Renal cortical epithelial cell (primary cell): ENCODE results near the gene TIFAB. TPM values are rescaled to one million over a fixed set of nuclear protein-coding genes. Genes with fewer than 3 reads are reported as not detected.

ENCODE experiments used
- DNase-seq: peaks from one replicate; pipeline ENCODE4 v3.0.0-alpha.2; 2011; ENCODE audit warnings: low read depth
- total RNA-seq: library from RNA; depleted of rRNA; stranded (reverse); fragments of >200 nt; gene quantifications from 2 replicates; pipeline ENCODE4 v1.2.3, GENCODE V29; 2014

Gene TIFAB
- total RNA-seq, 1 donor from 2014 or later = not detected

DNA sequence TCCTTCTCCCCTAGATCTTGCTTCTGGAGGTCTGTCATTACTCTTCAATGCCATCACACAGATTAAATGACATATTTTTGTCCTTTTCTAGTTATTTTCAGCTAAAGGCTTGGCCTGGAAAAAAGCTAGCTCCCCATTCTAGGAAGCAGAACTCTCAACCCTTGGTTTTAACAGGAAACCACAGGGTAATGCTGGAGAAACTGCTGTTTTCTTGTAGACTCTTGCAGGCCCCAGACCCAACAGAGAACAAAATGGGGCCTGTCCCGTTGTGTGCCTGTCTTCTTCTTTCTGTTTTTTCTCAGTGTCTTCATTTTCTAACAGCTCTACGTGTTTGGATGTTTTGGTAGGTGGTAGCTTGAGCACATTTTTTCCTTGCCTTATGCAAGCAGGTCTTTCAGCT is 26.5 kb downstream of the TIFAB start:
- no peak for DNase-seq

DNA sequence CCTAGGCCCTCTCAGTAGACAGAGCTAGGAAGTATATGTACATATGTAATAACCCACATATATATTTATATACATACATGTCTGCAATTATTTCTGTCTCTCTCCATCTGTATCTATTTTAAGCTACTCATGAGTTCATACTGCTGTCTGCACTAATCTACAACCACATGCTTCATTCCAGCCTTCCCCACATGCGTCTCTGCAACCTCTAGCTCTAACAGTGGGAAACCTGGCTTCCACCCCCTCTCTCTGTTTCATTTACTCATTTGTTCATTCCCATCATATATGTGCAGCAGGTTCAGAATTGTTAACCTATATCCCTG is 28.3 kb downstream of the TIFAB start:
- no peak for DNase-seq

DNA sequence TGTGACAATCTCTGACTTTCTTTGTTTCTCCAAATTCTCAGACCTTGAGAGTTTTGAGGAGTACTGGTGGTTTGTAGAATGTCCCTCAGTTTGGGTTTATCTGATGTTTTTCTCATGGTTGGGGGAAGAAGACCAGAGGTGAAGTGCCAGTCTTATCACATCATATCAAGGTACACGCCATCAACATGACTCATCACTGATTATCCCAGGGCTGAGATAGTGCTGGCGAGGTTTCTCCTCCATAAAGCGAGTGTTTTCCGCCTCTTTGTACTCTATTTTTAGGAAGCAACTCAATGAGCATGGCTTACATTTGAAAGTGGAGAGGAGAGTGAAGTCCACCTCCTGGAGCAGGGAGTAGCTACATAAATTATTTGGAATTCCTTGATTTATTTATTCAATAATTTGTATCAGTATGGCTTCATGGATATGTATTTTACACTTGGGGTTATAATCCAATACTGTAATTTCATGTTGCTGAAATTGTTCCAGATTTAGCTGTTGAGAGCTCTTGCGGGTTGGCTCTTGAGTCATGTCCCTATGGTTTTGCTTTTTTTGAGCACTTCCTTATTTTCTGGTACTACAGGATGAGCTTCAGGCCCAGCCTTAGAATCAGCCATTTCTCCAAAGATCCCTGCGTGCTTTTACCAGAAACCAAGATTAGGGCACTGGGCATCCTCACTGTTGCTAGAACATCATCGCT is 28.9 kb downstream of the TIFAB start:
- DNase-seq = no peak

DNA sequence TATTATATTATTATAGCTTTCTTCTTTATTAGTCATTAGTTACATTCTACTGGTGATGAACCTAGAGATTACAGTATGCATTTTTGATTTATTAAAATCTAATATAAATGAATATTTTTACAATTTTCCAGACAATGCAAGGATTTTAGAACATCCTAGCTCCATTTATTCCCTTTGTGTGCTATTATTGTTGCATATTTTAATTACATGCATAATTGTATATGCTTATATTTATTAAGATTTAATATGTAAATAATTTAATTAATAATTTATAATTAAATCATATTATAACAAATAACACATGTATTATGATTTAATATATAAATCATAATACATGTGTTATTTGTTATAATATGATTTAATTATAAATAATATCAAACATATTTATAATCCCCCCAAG is 29.7 kb downstream of the TIFAB start:
- no peak for DNase-seq

DNA sequence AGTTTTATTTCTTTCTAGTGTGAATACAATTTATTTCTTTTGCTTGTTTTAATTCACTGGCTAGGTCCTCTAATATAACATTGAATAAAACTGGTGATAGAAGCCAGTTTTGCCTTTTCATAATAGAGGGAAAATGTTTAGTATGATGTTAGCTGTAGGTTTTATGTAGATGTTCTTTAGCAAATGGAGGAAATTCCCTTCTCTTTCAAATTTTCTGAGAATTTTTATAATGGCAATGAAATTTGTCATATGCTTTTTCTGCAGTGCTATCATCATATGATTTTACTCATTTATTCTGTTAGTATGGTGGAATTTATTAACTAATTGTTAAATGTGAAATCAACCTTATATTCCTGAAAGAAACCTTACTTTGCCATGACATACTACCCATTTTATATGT is 35.1 kb downstream of the TIFAB start:
- no peak for DNase-seq

DNA sequence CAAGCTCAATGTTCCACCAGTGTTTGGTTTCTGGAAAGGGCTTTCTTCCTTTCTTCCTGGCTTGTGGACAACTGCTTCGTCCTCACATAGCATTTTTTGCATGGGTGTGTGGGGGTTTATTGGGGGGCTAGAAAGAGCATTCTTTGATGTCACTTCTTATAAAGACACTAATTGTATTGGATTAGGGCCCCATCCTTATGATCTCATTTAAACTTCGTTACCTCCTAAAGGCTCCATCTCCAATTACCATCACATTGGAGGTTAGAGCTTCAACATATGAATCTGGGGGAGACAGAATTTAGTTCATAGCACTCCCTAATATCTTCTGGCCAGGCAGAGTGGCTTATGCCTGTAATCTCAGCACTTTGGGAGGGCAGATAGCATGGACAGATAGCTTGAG is 47.1 kb downstream of the TIFAB start:
- DNase-seq = no peak

DNA sequence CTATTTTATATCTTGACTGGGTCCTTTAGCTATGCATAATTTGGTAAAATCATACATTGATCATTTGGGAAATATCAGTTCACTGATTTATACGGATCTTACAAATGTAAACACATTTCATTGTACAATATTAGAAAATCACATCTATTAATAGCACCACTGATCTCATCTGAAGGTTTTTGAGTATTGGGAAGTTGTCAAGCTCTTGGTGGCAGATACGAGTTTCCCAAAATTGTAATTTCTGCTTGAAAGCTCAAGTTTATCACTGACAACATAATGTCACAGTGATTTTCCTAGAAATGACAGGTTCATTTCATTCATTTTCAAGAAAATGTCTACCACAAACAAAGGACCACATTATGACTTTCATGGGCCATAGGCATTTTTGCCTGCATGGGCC is 50.1 kb downstream of the TIFAB start:
- no peak for DNase-seq

DNA sequence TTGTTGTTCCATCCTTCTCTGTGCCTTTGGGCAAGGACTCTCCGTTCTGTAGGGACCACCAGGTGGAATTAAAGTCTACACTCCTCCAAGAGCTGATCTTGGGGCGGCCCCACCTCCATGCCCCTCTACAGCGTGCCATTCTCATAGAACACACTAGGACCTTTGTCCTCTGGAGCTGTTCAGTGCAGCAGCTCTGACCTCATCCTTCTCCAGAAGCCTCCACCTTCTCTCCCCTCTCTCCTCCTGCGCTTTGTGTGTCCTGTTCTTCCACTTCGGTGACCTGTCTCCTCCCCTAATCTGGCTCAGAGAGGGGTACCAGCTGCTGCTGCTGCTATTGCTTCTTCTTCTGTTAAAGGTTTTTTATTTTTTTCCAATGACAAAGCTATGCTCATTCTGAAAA is 51.3 kb downstream of the TIFAB start:
- DNase-seq = no peak

DNA sequence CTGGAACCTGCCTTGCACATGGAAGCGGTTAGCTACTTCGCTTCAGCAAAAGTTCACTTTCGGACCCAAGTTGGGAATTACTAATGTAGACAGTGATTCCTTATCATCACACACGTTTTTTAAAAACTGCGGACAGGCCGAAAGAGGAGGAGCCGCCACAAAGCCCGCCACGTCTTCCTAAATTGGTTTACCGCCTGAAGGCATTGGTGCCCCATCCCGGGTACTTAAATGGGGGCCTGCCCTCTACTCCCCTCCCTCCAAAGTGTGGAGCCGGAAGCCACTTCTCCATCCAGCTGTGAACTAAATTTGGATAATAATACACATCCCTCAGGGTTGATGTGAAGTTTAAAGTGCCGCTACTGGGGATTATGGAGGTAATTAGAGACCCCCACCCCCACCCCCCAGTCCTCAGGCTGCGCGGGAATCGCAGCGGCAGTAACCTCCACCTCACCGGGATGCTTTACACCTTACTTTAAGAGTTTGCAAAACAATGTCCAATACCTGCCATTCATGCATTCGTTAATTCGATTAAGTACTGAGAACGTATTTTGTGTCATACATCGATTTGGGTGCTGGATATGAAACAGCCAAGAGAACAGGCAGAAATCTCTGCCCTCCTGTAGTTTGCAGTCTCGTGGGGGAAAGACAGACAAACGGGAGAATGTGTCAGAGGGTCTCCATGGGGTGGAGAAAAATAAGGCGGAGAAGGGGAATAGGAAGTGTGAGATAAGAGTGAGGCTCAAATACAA is 52.2 kb downstream of the TIFAB start:
- DNase-seq = no peak

DNA sequence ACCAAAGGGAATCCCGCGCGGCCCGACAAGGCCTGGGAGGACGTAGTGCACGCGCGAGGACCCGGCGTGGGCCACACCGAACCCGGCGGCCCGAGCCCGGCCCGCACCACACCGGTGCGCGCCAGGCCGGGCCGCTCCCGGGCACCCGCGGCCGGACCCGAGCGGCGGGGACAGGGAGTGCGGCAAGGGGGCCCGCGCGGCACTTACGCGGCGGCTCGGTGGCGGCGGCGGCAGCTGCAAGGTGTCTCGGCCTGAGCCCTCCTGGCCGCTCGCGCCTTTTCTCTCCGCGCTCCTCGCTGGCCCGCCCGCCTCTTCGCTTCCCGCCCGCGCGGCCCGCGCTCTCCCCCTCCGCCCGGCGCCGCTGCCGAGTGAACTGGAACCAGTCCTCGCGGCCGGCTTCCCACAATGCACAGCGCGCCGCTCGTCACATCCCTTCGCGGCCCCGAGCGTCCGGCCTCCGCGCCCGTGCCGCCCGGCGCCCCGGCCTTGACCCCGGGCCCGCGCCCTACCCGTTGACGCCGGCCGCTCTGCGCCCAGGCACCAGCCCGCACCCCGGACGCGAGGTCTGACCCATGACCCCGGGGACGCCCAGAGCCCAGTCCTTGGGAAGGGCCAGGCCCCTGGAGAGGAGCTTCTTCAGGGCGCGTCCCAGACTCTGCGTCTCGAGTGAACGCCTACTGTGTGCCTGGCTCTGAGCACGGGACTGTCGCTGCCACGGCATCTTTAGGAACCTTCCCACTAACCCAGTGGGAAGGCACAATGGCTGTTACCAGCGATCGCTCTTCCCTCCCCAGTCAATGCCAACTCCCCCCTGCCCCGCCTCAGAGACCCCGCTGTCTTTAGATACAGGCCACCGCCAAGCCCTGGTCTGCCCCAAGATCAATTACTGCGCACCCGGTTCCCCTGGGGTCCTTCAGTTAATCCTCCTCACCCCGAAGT is 53.0 kb downstream of the TIFAB start, which contains the start of gene MACROH2A1:
Gene MACROH2A1 (minus strand): TSS at position 377 of the 939 bp plus-strand sequence. CDS start 10,138 bp downstream, outside the sequence.
- peak; percentile 55 for DNase-seq

DNA sequence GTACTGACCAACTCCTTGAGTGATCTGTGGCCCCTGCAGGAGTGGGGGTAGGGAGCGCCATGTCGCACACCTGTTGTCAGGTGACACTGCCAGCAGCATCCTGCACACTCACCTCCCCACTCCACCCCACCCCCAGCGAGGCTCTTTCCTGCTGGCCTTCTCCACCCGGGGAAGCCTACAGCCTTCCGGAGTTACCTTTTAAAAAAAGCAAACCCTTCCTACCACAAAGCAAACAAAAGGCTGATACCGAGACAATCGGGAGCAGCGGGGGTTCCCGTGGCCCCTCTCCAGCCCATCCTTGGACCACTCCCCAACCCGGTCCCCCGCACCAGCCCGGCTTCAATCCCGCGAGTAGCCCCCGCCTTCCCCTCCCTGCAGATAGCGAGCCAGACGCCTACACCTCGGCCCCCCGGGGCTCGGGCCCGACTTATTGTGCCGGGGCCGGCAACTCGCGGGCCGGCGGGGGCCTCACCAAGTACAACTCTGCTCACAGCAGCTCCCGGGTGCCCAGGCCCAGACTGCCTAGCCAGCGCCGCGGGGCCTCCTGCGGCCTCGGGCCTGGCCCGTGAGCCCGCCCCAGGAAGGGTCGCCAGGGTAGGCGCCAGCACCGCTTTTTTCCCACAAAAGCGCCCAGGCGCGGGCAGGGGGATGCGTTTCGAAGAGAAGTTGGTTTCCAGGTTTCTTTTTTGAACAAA is 53.8 kb downstream of the TIFAB start:
- DNase-seq = no peak

Other genes starting within 250 kb of the TIFAB start
- gene MACROH2A1, start 53.1 kb downstream of the TIFAB start, total RNA-seq = 282 and 337 TPM in 2 replicates
- not detected in 2 replicates for gene DCANP1, start 5.0 kb downstream of the TIFAB start, total RNA-seq
- gene NEUROG1, start 83.6 kb upstream of the TIFAB start, total RNA-seq = not detected in 2 replicates
- gene CXCL14, start 126.6 kb upstream of the TIFAB start, total RNA-seq = 0.69 and 51.1 TPM in 2 replicates